ENCODE data around the gene ERLEC1.
"Not testable (repeated sequence)": the region's sequence is repeated elsewhere in the genome, so short reads cannot be mapped to it uniquely, and the experiment has no call there.

Gene ERLEC1

GRCh38 chr2:53829273-53829979, 42.6 kb downstream of the ERLEC1 start:
- no peak for DNase-seq (ENCODE audit: low spot score in 2 of 2)
- H3K27me3 Mint-ChIP-seq: no peaks in the 10 kb centered on the region
- H3K9me3 Mint-ChIP-seq: peaks cover 10% of the 10 kb centered on the region
- no peak overlapping the region for H3K27ac Mint-ChIP-seq
- H3K36me3 Mint-ChIP-seq: peaks cover 28% of the 10 kb centered on the region
- H3K4me3 Mint-ChIP-seq: no peak overlapping the region
- no peak for ATAC-seq (ENCODE audit: low read depth)
- H3K4me1 Mint-ChIP-seq: no peaks in the 10 kb centered on the region

GRCh38 chr2:53829980-53830290, 43.1 kb downstream of the ERLEC1 start:
- not testable (repeated sequence) for DNase-seq (ENCODE audit: low spot score in 2 of 2); H3K4me1 Mint-ChIP-seq; H3K27me3 Mint-ChIP-seq; ATAC-seq (ENCODE audit: low read depth); H3K4me3 Mint-ChIP-seq; H3K27ac Mint-ChIP-seq
- H3K9me3 Mint-ChIP-seq: peaks cover 12% of the 10 kb centered on the region
- H3K36me3 Mint-ChIP-seq: peaks cover 30% of the 10 kb centered on the region

- peaks cover 4% of the 10 kb centered on the region for H3K9me3 Mint-ChIP-seq
- no peaks in the 10 kb centered on the region for H3K27me3 Mint-ChIP-seq
- ATAC-seq (ENCODE audit: low read depth): no peak
- H3K4me3 Mint-ChIP-seq: no peak overlapping the region
- no peak for DNase-seq (ENCODE audit: low spot score in 2 of 2)
- H3K36me3 Mint-ChIP-seq: peaks cover 5% of the 10 kb centered on the region
- H3K4me1 Mint-ChIP-seq: peaks cover 8% of the 10 kb centered on the region
- no peak overlapping the region for H3K27ac Mint-ChIP-seq
These were observed 53.7 kb downstream of the ERLEC1 start for GRCh38 chr2:53840580-53840979.

- ATAC-seq (ENCODE audit: low read depth); H3K4me3 Mint-ChIP-seq; H3K9me3 Mint-ChIP-seq; DNase-seq (ENCODE audit: low spot score in 2 of 2); H3K36me3 Mint-ChIP-seq; H3K27me3 Mint-ChIP-seq; H3K27ac Mint-ChIP-seq; H3K4me1 Mint-ChIP-seq: not testable (repeated sequence)
These were observed 54.8 kb downstream of the ERLEC1 start for GRCh38 chr2:53841651-53842050.

GRCh38 chr2:53842891-53843290, 56.0 kb downstream of the ERLEC1 start:
- Mint-ChIP-seq H3K9me3 (peaks cover 4% of the 10 kb centered on the region), H3K27ac (no peak overlapping the region), H3K27me3 (no peaks in the 10 kb centered on the region), H3K4me1 (peaks cover 8% of the 10 kb centered on the region), H3K4me3 (no peak overlapping the region), H3K36me3 (peaks cover 4% of the 10 kb centered on the region)
- DNase-seq (ENCODE audit: low spot score in 2 of 2): no peak
- no peak for ATAC-seq (ENCODE audit: low read depth)

GRCh38 chr2:53843595-53843994, 56.8 kb downstream of the ERLEC1 start:
- no peak overlapping the region for H3K27ac Mint-ChIP-seq
- H3K36me3 Mint-ChIP-seq: peaks cover 7% of the 10 kb centered on the region
- no peak for DNase-seq (ENCODE audit: low spot score in 2 of 2)
- H3K9me3 Mint-ChIP-seq: peaks cover 4% of the 10 kb centered on the region
- H3K4me1 Mint-ChIP-seq: peaks cover 8% of the 10 kb centered on the region
- no peak overlapping the region for H3K4me3 Mint-ChIP-seq
- no peak for ATAC-seq (ENCODE audit: low read depth)
- no peaks in the 10 kb centered on the region for H3K27me3 Mint-ChIP-seq

GRCh38 chr2:53848062-53848461, 61.2 kb downstream of the ERLEC1 start:
- Mint-ChIP-seq H3K4me3 (no peak overlapping the region), H3K27me3 (no peaks in the 10 kb centered on the region), H3K9me3 (peaks cover 4% of the 10 kb centered on the region), H3K27ac (no peak overlapping the region), H3K4me1 (peaks cover 6% of the 10 kb centered on the region), H3K36me3 (peaks cover 4% of the 10 kb centered on the region)
- DNase-seq (ENCODE audit: low spot score in 2 of 2) (no peak), ATAC-seq (ENCODE audit: low read depth) (no peak)

GRCh38 chr2:53851052-53851757, 64.4 kb downstream of the ERLEC1 start:
- not testable (repeated sequence) for H3K4me3 Mint-ChIP-seq; H3K9me3 Mint-ChIP-seq; DNase-seq (ENCODE audit: low spot score in 2 of 2); H3K4me1 Mint-ChIP-seq; H3K27ac Mint-ChIP-seq; ATAC-seq (ENCODE audit: low read depth); H3K27me3 Mint-ChIP-seq
- H3K36me3 Mint-ChIP-seq: peaks cover 15% of the 10 kb centered on the region

- Mint-ChIP-seq H3K4me3 (no peak overlapping the region), H3K27ac (no peak overlapping the region), H3K4me1 (no peaks in the 10 kb centered on the region), H3K27me3 (no peaks in the 10 kb centered on the region), H3K9me3 (no peaks in the 10 kb centered on the region), H3K36me3 (peaks cover 17% of the 10 kb centered on the region)
- DNase-seq (ENCODE audit: low spot score in 2 of 2): no peak
- ATAC-seq (ENCODE audit: low read depth): no peak
These were observed 65.7 kb downstream of the ERLEC1 start for GRCh38 chr2:53852532-53852931.

- Mint-ChIP-seq H3K4me1 (no peaks in the 10 kb centered on the region), H3K36me3 (peaks cover 18% of the 10 kb centered on the region), H3K27me3 (no peaks in the 10 kb centered on the region), H3K9me3 (no peaks in the 10 kb centered on the region), H3K4me3 (no peak overlapping the region), H3K27ac (peak overlapping the region; percentile 52)
- ATAC-seq (ENCODE audit: low read depth) (no peak), DNase-seq (ENCODE audit: low spot score in 2 of 2) (no peak)
These were observed 67.8 kb downstream of the ERLEC1 start for GRCh38 chr2:53854678-53855077.

- Mint-ChIP-seq H3K27me3 (no peaks in the 10 kb centered on the region), H3K9me3 (no peaks in the 10 kb centered on the region), H3K4me3 (no peak overlapping the region), H3K4me1 (no peaks in the 10 kb centered on the region), H3K27ac (no peak overlapping the region), H3K36me3 (peaks cover 18% of the 10 kb centered on the region)
- DNase-seq (ENCODE audit: low spot score in 2 of 2) (no peak), ATAC-seq (ENCODE audit: low read depth) (no peak)
These were observed 69.4 kb downstream of the ERLEC1 start for GRCh38 chr2:53856272-53856671.

GRCh38 chr2:53859206-53860181, 72.7 kb downstream of the ERLEC1 start, which contains the start of gene GPR75:
GPR75 (minus strand) TSS chr2:53859967; CDS start chr2:53854756, 5,211 bp downstream.
- Mint-ChIP-seq H3K27me3 (no peaks in the 10 kb centered on the region), H3K4me1 (no peaks in the 10 kb centered on the region), H3K9me3 (no peaks in the 10 kb centered on the region), H3K27ac (no peak within 1 kb of the TSS), H3K4me3 (no peak within 1 kb of the TSS), H3K36me3 (peaks cover 9% of the 10 kb centered on the region)
- DNase-seq (ENCODE audit: low spot score in 2 of 2): no peak
- no peak for ATAC-seq (ENCODE audit: low read depth)

GRCh38 chr2:53861824-53862223, 75.0 kb downstream of the ERLEC1 start:
- H3K36me3 Mint-ChIP-seq: peaks cover 12% of the 10 kb centered on the region

More at GRCh38 chr2:53861824-53862223, 75.0 kb downstream of the ERLEC1 start:
- ATAC-seq (ENCODE audit: low read depth) (no peak), DNase-seq (ENCODE audit: low spot score in 2 of 2) (no peak)
- H3K4me1 Mint-ChIP-seq: no peaks in the 10 kb centered on the region
- H3K27ac Mint-ChIP-seq: peak overlapping the region; percentile 33
- H3K9me3 Mint-ChIP-seq: no peaks in the 10 kb centered on the region
- H3K4me3 Mint-ChIP-seq: no peak overlapping the region
- H3K27me3 Mint-ChIP-seq: no peaks in the 10 kb centered on the region
